T-helper 1 cell (primary cell): ENCODE data around the gene NFKBIB.
"Not testable (repeated sequence)": the region's sequence is repeated elsewhere in the genome, so short reads cannot be mapped to it uniquely, and the experiment has no call there.

Source experiments
- DNase-seq, 5 donors: peaks; one replicate each; pipeline ENCODE4 v3.0.0-alpha.2; 2012 to 2020

Gene NFKBIB

GRCh38 chr19:38875656-38876395 lies 23.9 kb upstream of the NFKBIB start:
- no peak for DNase-seq

GRCh38 chr19:38877781-38878574 lies 21.8 kb upstream of the NFKBIB start, which contains the start of gene RINL:
TSS of gene RINL (minus strand) at chr19:38878275. CDS start at chr19:38876742, 1,533 bp downstream.
- peak; percentile 37 to 83 (median 54) for DNase-seq

- DNase-seq = no peak
Measured at GRCh38 chr19:38878575-38879399, 21.0 kb upstream of the NFKBIB start.

GRCh38 chr19:38879400-38879751 lies 20.4 kb upstream of the NFKBIB start:
- DNase-seq = no peak

- DNase-seq = no peak
Measured at GRCh38 chr19:38880076-38880881, 19.5 kb upstream of the NFKBIB start.

- DNase-seq = no peak
Measured at GRCh38 chr19:38880882-38881609, 18.7 kb upstream of the NFKBIB start.

- no peak for DNase-seq
Measured at GRCh38 chr19:38883286-38883685, 16.5 kb upstream of the NFKBIB start.

GRCh38 chr19:38884691-38885090 lies 15.1 kb upstream of the NFKBIB start:
- DNase-seq = not testable (repeated sequence)

GRCh38 chr19:38888876-38889275 lies 10.9 kb upstream of the NFKBIB start:
- no peak for DNase-seq

GRCh38 chr19:38889803-38890202 lies 10.0 kb upstream of the NFKBIB start:
- DNase-seq = no peak

- DNase-seq = no peak
Measured at GRCh38 chr19:38890686-38891085, 9.1 kb upstream of the NFKBIB start.

GRCh38 chr19:38891771-38892170 lies 8.0 kb upstream of the NFKBIB start:
- DNase-seq = no peak

GRCh38 chr19:38892841-38893240 lies 6.9 kb upstream of the NFKBIB start:
- no peak for DNase-seq

- no peak for DNase-seq
Measured at GRCh38 chr19:38893341-38893771, 6.4 kb upstream of the NFKBIB start.

- DNase-seq = no peak
Measured at GRCh38 chr19:38894968-38895367, 4.8 kb upstream of the NFKBIB start.

GRCh38 chr19:38898788-38899446 lies 852 bp upstream of the NFKBIB start:
- no peak for DNase-seq

GRCh38 chr19:38900202-38900629 lies 447 bp downstream of the NFKBIB start:
- DNase-seq = no peak

- no peak for DNase-seq
Measured at GRCh38 chr19:38900743-38901190, 998 bp downstream of the NFKBIB start.

- no peak for DNase-seq
Measured at GRCh38 chr19:38901683-38902082, 1.9 kb downstream of the NFKBIB start.

- no peak for DNase-seq
Measured at GRCh38 chr19:38904581-38905539, 5.1 kb downstream of the NFKBIB start.
